ENCODE measurements around the gene GOSR2.
"Not testable (repeated sequence)": the region's sequence is repeated elsewhere in the genome, so short reads cannot be mapped to it uniquely, and the experiment has no call there.

GOSR2 gene

DNA sequence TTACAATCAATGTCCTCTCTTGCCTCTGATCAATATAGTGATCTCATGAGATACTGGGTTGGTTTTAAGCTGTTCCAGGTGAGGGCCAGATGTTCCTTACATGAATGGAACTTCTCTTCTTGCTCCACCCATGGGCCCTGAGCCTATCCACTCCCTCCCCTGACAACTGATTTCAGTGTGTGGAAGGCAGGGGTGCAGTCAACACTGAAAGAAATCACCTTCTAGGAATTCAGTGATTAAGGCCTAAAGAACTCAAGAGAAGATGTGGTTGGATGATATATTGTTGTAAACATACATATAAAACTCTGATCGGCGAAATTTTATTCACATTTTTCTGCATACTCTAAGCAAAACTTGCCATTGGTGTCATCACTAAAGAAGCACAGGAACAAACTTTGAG is 6.7 kb upstream of the GOSR2 start:
- H3K9me3 ChIP-seq (ENCODE audit: low read length) = no peaks in the 10 kb centered on the region
- H3K36me3 ChIP-seq (ENCODE audit: insufficient read depth, low read length) = no peaks in the 10 kb centered on the region
- no peaks in the 10 kb centered on the region for H3K4me1 ChIP-seq (ENCODE audit: insufficient read depth, low read length)
- no peak overlapping the region for H3K27ac ChIP-seq (ENCODE audit: low read depth, low read length)
- H3K27me3 ChIP-seq (ENCODE audit: control insufficient read depth in 1 of 2, insufficient read depth in 2 of 2, low read length in 2 of 2) = no peaks in the 10 kb centered on the region
- H3K4me3 ChIP-seq (ENCODE audit: low read depth in 1 of 2, low read length in 2 of 2) = no peak overlapping the region
- H3K9ac ChIP-seq (ENCODE audit: low read length) = no peak overlapping the region

- Histone ChIP-seq H3K4me1 (ENCODE audit: insufficient read depth, low read length) (no peaks in the 10 kb centered on the region), H3K27ac (ENCODE audit: low read depth, low read length) (no peak overlapping the region), H3K9me3 (ENCODE audit: low read length) (no peaks in the 10 kb centered on the region)
These were observed 6.3 kb upstream of the GOSR2 start for GRCh38 chr17:46916623-46917022.

GRCh38 chr17:46917041-46917440 is 5.9 kb upstream of the GOSR2 start:
- Histone ChIP-seq H3K9me3 (ENCODE audit: low read length) (no peaks in the 10 kb centered on the region), H3K27me3 (ENCODE audit: control insufficient read depth in 1 of 2, insufficient read depth in 2 of 2, low read length in 2 of 2) (no peaks in the 10 kb centered on the region), H3K9ac (ENCODE audit: low read length) (no peak overlapping the region), H3K27ac (ENCODE audit: low read depth, low read length) (no peak overlapping the region), H3K4me3 (ENCODE audit: low read depth in 1 of 2, low read length in 2 of 2) (no peak overlapping the region), H3K36me3 (ENCODE audit: insufficient read depth, low read length) (no peaks in the 10 kb centered on the region), H3K4me1 (ENCODE audit: insufficient read depth, low read length) (no peaks in the 10 kb centered on the region)

More at GRCh38 chr17:46916623-46917022, 6.3 kb upstream of the GOSR2 start:
- Histone ChIP-seq H3K36me3 (ENCODE audit: insufficient read depth, low read length) (no peaks in the 10 kb centered on the region), H3K9ac (ENCODE audit: low read length) (no peak overlapping the region), H3K4me3 (ENCODE audit: low read depth in 1 of 2, low read length in 2 of 2) (no peak overlapping the region), H3K27me3 (ENCODE audit: control insufficient read depth in 1 of 2, insufficient read depth in 2 of 2, low read length in 2 of 2) (no peaks in the 10 kb centered on the region)

- no peaks in the 10 kb centered on the region for H3K36me3 ChIP-seq (ENCODE audit: insufficient read depth, low read length)
- H3K27me3 ChIP-seq (ENCODE audit: control insufficient read depth in 1 of 2, insufficient read depth in 2 of 2, low read length in 2 of 2) = no peaks in the 10 kb centered on the region
- H3K9me3 ChIP-seq (ENCODE audit: low read length) = no peaks in the 10 kb centered on the region
- H3K4me3 ChIP-seq (ENCODE audit: low read depth in 1 of 2, low read length in 2 of 2) = no peak overlapping the region
- no peaks in the 10 kb centered on the region for H3K4me1 ChIP-seq (ENCODE audit: insufficient read depth, low read length)
- H3K9ac ChIP-seq (ENCODE audit: low read length) = no peak overlapping the region
- H3K27ac ChIP-seq (ENCODE audit: low read depth, low read length) = no peak overlapping the region
These were observed 5.4 kb upstream of the GOSR2 start for GRCh38 chr17:46917516-46917915.

- H3K36me3 ChIP-seq (ENCODE audit: insufficient read depth, low read length); H3K4me3 ChIP-seq (ENCODE audit: low read depth in 1 of 2, low read length in 2 of 2); H3K9me3 ChIP-seq (ENCODE audit: low read length); H3K27me3 ChIP-seq (ENCODE audit: control insufficient read depth in 1 of 2, insufficient read depth in 2 of 2, low read length in 2 of 2); H3K27ac ChIP-seq (ENCODE audit: low read depth, low read length); H3K9ac ChIP-seq (ENCODE audit: low read length): not testable (repeated sequence)
- H3K4me1 ChIP-seq (ENCODE audit: insufficient read depth, low read length) = peaks cover 18% of the 10 kb centered on the region
These were observed 998 bp upstream of the GOSR2 start for GRCh38 chr17:46921962-46922361.

DNA sequence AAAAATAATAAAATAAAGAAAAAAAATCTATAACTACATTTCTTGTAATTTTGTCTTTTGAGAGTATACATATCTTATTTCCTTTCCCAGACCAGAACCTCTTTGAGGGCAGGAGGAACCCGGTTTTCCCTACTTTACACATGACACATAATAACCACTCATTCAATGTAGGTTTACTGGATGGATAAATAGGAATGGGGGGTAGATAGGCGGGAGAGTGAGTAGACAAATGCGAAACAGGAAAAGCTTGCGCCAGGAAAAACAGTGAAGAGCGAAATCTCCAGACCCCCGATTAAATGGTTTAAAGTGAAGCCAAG is 515 bp upstream of the GOSR2 start:
- Histone ChIP-seq H3K36me3 (ENCODE audit: insufficient read depth, low read length) (no peaks in the 10 kb centered on the region), H3K9ac (ENCODE audit: low read length) (peak overlapping the region; percentile 98), H3K27ac (ENCODE audit: low read depth, low read length) (peak overlapping the region; percentile 89), H3K4me3 (ENCODE audit: low read depth in 1 of 2, low read length in 2 of 2) (peak overlapping the region; percentile 94 to 100), H3K9me3 (ENCODE audit: low read length) (no peaks in the 10 kb centered on the region), H3K27me3 (ENCODE audit: control insufficient read depth in 1 of 2, insufficient read depth in 2 of 2, low read length in 2 of 2) (no peaks in the 10 kb centered on the region), H3K4me1 (ENCODE audit: insufficient read depth, low read length) (peaks cover 18% of the 10 kb centered on the region)

GRCh38 chr17:46925185-46925868 is 2.4 kb downstream of the GOSR2 start:
- Histone ChIP-seq H3K4me3 (ENCODE audit: low read depth in 1 of 2, low read length in 2 of 2) (no peak overlapping the region), H3K36me3 (ENCODE audit: insufficient read depth, low read length) (peaks cover 11% of the 10 kb centered on the region), H3K27me3 (ENCODE audit: control insufficient read depth in 1 of 2, insufficient read depth in 2 of 2, low read length in 2 of 2) (no peaks in the 10 kb centered on the region), H3K4me1 (ENCODE audit: insufficient read depth, low read length) (peaks cover 18% of the 10 kb centered on the region), H3K9ac (ENCODE audit: low read length) (no peak overlapping the region), H3K9me3 (ENCODE audit: low read length) (no peaks in the 10 kb centered on the region), H3K27ac (ENCODE audit: low read depth, low read length) (no peak overlapping the region)

DNA sequence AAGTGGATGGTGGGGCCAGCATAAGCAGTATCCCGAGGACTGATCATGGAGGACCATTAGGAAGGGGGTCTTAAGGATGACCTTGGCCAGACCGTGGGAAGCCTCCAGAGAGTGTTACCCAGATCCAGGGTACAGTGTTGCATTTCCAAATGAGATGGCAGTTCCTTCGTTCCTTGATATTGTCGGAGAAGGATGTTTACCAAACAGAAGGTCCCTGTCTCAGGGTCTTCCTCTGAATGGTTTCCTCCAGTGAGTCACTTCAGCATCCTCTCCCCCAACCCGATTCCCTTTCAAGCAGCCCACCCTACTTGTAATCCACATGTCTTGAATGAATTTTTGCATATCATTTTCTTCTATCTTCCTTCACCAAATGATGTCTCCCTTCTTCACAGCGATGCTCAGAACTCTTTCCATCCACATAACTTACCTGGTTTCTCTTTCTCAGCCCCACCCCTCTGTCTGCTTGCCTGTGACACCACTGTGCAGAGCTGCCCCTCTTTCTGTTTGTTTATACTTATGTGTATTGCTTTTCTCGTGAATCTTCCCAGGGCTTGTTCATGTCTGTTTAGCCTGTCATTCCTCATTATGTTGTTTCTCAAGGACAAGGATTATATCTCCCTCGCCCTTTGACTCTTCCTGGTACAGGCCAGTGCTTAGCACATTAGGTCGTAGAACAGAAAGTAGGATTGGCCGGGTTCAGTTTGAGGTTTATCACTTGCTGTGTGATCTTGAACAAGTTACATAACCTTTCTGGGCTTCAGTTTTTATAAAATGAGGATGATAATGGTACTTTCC is 5.7 kb downstream of the GOSR2 start:
- Histone ChIP-seq H3K9me3 (ENCODE audit: low read length) (no peaks in the 10 kb centered on the region), H3K27ac (ENCODE audit: low read depth, low read length) (no peak overlapping the region), H3K4me1 (ENCODE audit: insufficient read depth, low read length) (peaks cover 16% of the 10 kb centered on the region), H3K9ac (ENCODE audit: low read length) (no peak overlapping the region), H3K27me3 (ENCODE audit: control insufficient read depth in 1 of 2, insufficient read depth in 2 of 2, low read length in 2 of 2) (no peaks in the 10 kb centered on the region), H3K4me3 (ENCODE audit: low read depth in 1 of 2, low read length in 2 of 2) (no peak overlapping the region), H3K36me3 (ENCODE audit: insufficient read depth, low read length) (peaks cover 42% of the 10 kb centered on the region)

- no peaks in the 10 kb centered on the region for H3K27me3 ChIP-seq (ENCODE audit: control insufficient read depth in 1 of 2, insufficient read depth in 2 of 2, low read length in 2 of 2)
- H3K9me3 ChIP-seq (ENCODE audit: low read length) = no peaks in the 10 kb centered on the region
- H3K9ac ChIP-seq (ENCODE audit: low read length) = no peak overlapping the region
- H3K4me1 ChIP-seq (ENCODE audit: insufficient read depth, low read length) = peaks cover 9% of the 10 kb centered on the region
- H3K4me3 ChIP-seq (ENCODE audit: low read depth in 1 of 2, low read length in 2 of 2) = no peak overlapping the region
- peaks cover 49% of the 10 kb centered on the region for H3K36me3 ChIP-seq (ENCODE audit: insufficient read depth, low read length)
- no peak overlapping the region for H3K27ac ChIP-seq (ENCODE audit: low read depth, low read length)
These were observed 6.5 kb downstream of the GOSR2 start for GRCh38 chr17:46929413-46929812.

- H3K4me3 ChIP-seq (ENCODE audit: low read depth in 1 of 2, low read length in 2 of 2) = no peak overlapping the region
- H3K27ac ChIP-seq (ENCODE audit: low read depth, low read length) = no peak overlapping the region
- no peaks in the 10 kb centered on the region for H3K27me3 ChIP-seq (ENCODE audit: control insufficient read depth in 1 of 2, insufficient read depth in 2 of 2, low read length in 2 of 2)
- H3K4me1 ChIP-seq (ENCODE audit: insufficient read depth, low read length) = peaks cover 2% of the 10 kb centered on the region
- no peaks in the 10 kb centered on the region for H3K9me3 ChIP-seq (ENCODE audit: low read length)
- no peak overlapping the region for H3K9ac ChIP-seq (ENCODE audit: low read length)
- peaks cover 56% of the 10 kb centered on the region for H3K36me3 ChIP-seq (ENCODE audit: insufficient read depth, low read length)
These were observed 7.1 kb downstream of the GOSR2 start for GRCh38 chr17:46930051-46930450.

- peaks cover 71% of the 10 kb centered on the region for H3K36me3 ChIP-seq (ENCODE audit: insufficient read depth, low read length)
- H3K4me3 ChIP-seq (ENCODE audit: low read depth in 1 of 2, low read length in 2 of 2) = no peak overlapping the region
- H3K9ac ChIP-seq (ENCODE audit: low read length) = no peak overlapping the region
These were observed 8.6 kb downstream of the GOSR2 start for GRCh38 chr17:46931596-46931995.

More at GRCh38 chr17:46931596-46931995, 8.6 kb downstream of the GOSR2 start:
- Histone ChIP-seq H3K27me3 (ENCODE audit: control insufficient read depth in 1 of 2, insufficient read depth in 2 of 2, low read length in 2 of 2) (no peaks in the 10 kb centered on the region), H3K4me1 (ENCODE audit: insufficient read depth, low read length) (no peaks in the 10 kb centered on the region), H3K27ac (ENCODE audit: low read depth, low read length) (no peak overlapping the region), H3K9me3 (ENCODE audit: low read length) (no peaks in the 10 kb centered on the region)
